HEK293 (cell line): ENCODE measurements around the gene ABCA3.

Experiments
- CTCF ChIA-PET: fragments of 350-600 bp; formaldehyde crosslinking; extraction: SDS; loops from one replicate; lab custom pipeline; 2021; ENCODE audit warnings: antibody characterized with exemption; lab: Yijun Ruan, JAX
- POLR2A ChIA-PET: fragments of 300-600 bp; formaldehyde crosslinking; extraction: SDS; loops from one replicate; lab custom pipeline; 2020; ENCODE audit warnings: antibody characterized with exemption, inconsistent platforms; lab: Yijun Ruan, JAX
- H3K27ac ChIP-seq: fragments of 200-500 bp; sonication (Bioruptor generic); 2 replicates; pipeline ENCODE4 v1.5.1; 2014; ENCODE audit warnings: low read depth, low read length, control low read depth, inconsistent platforms; ENCODE audit errors: extremely low read depth
- H3K36me3 ChIP-seq, 2 experiments: fragments of 200-500 bp in 1 of 2; sonication (Bioruptor generic) in 1 of 2; 1 replicate in 1 of 2; 2 replicates in 1 of 2; pipeline ENCODE4 v1.5.1; 2014 to 2017; ENCODE audit warnings: inconsistent platforms in 2 of 2, low read length in 2 of 2; ENCODE audit not compliant: control insufficient read depth in 2 of 2, insufficient read depth in 1 of 2
- H3K4me1 ChIP-seq: fragments of 200-500 bp; sonication (Bioruptor generic); 2 replicates; pipeline ENCODE4 v1.5.1; 2014; ENCODE audit warnings: mild to moderate bottlenecking, low read length, inconsistent platforms; ENCODE audit not compliant: control insufficient read depth, insufficient read depth
- H3K4me3 ChIP-seq: 2 replicates; pipeline ENCODE4 v1.5.1; 2011; ENCODE audit warnings: low read depth, mild to moderate bottlenecking, control low read depth, low read length, moderate library complexity
- H3K9me3 ChIP-seq: fragments of 200-500 bp; sonication (Bioruptor generic); 2 replicates; pipeline ENCODE4 v1.5.1; 2014; ENCODE audit warnings: low read depth, low read length, inconsistent platforms; ENCODE audit not compliant: control insufficient read depth, insufficient read depth
- GFI1B ChIP-seq: fragments of 450-650 bp; formaldehyde crosslinking; IDR thresholded peaks from 2 replicates; pipeline ENCODE4 v1.5.1; 2016; ENCODE audit warnings: missing biosample characterization, missing genetic modification characterization
- HOXD13 ChIP-seq: sonication (generic); formaldehyde crosslinking; IDR thresholded peaks from 2 replicates; pipeline ENCODE4 v1.8.0; 2022; ENCODE audit warnings: missing genetic modification reagents, borderline replicate concordance
- OVOL3 ChIP-seq: fragments of 450-650 bp; formaldehyde crosslinking; IDR thresholded peaks from 2 replicates; pipeline ENCODE4 v1.5.1; 2016; ENCODE audit warnings: missing biosample characterization, missing genetic modification characterization
- SALL2 ChIP-seq: fragments of 450-650 bp; formaldehyde crosslinking; IDR thresholded peaks from 2 replicates; pipeline ENCODE4 v1.5.0; 2017; ENCODE audit warnings: missing biosample characterization, mild to moderate bottlenecking, missing genetic modification characterization, borderline replicate concordance
- SCRT1 ChIP-seq: fragments of 450-650 bp; formaldehyde crosslinking; IDR thresholded peaks from 2 replicates; pipeline ENCODE4 v1.5.1; 2016; ENCODE audit warnings: missing biosample characterization, missing genetic modification characterization, borderline replicate concordance
- SP2 ChIP-seq: fragments of 450-650 bp; formaldehyde crosslinking; IDR thresholded peaks from 2 replicates; pipeline ENCODE4 v1.5.1; 2016; ENCODE audit warnings: missing biosample characterization, missing genetic modification characterization
- TCF7L2 ChIP-seq: IDR thresholded peaks from 2 replicates; pipeline ENCODE4 v1.6.1; 2011; ENCODE audit warnings: low read depth, mild to moderate bottlenecking, inconsistent platforms, low read length, moderate library complexity, borderline replicate concordance
- ZBTB17 ChIP-seq: fragments of 450-650 bp; formaldehyde crosslinking; IDR thresholded peaks from 2 replicates; pipeline ENCODE4 v1.5.1; 2016; ENCODE audit warnings: missing biosample characterization, missing genetic modification characterization
- ZBTB7A ChIP-seq: fragments of 450-650 bp; formaldehyde crosslinking; IDR thresholded peaks from 2 replicates; pipeline ENCODE4 v1.5.1; 2016; ENCODE audit warnings: low read depth, missing biosample characterization, missing genetic modification characterization
- ZNF184 ChIP-seq: fragments of 450-650 bp; IDR thresholded peaks from 2 replicates; pipeline ENCODE4 v1.5.1; 2018; ENCODE audit warnings: missing biosample characterization, mild to moderate bottlenecking, missing genetic modification characterization
- ZNF214 ChIP-seq: fragments of 450-650 bp; formaldehyde crosslinking; IDR thresholded peaks from 2 replicates; pipeline ENCODE4 v1.5.1; 2017; ENCODE audit warnings: missing biosample characterization, mild to moderate bottlenecking, missing genetic modification characterization, borderline replicate concordance
- ZNF223 ChIP-seq: fragments of 450-650 bp; formaldehyde crosslinking; IDR thresholded peaks from 2 replicates; pipeline ENCODE4 v1.5.1; 2016; ENCODE audit warnings: missing biosample characterization, missing genetic modification characterization
- ZNF324 ChIP-seq: fragments of 450-650 bp; formaldehyde crosslinking; IDR thresholded peaks from 2 replicates; pipeline ENCODE4 v1.5.1; 2016; ENCODE audit warnings: missing biosample characterization, missing genetic modification characterization
- ZNF37A ChIP-seq: fragments of 450-650 bp; IDR thresholded peaks from 2 replicates; pipeline ENCODE4 v1.5.1; 2018; ENCODE audit warnings: missing biosample characterization, missing genetic modification characterization
- ZNF510 ChIP-seq: fragments of 450-650 bp; formaldehyde crosslinking; IDR thresholded peaks from 2 replicates; pipeline ENCODE4 v1.5.1; 2018; ENCODE audit warnings: mild to moderate bottlenecking, missing genetic modification characterization, missing biosample characterization; ENCODE audit not compliant: insufficient replicate concordance
- ZNF514 ChIP-seq: fragments of 450-650 bp; formaldehyde crosslinking; IDR thresholded peaks from 2 replicates; pipeline ENCODE4 v1.5.1; 2016; ENCODE audit warnings: missing biosample characterization, missing genetic modification characterization
- ZNF544 ChIP-seq: fragments of 450-650 bp; formaldehyde crosslinking; IDR thresholded peaks from 2 replicates; pipeline ENCODE4 v1.5.0; 2017; ENCODE audit warnings: missing biosample characterization, missing genetic modification characterization
- ZNF548 ChIP-seq: fragments of 450-650 bp; formaldehyde crosslinking; IDR thresholded peaks from 2 replicates; pipeline ENCODE4 v1.5.1; 2016; ENCODE audit warnings: missing biosample characterization, missing genetic modification characterization
- ZNF560 ChIP-seq: fragments of 450-650 bp; formaldehyde crosslinking; IDR thresholded peaks from 2 replicates; pipeline ENCODE4 v1.5.1; 2017; ENCODE audit warnings: missing biosample characterization, missing genetic modification characterization, borderline replicate concordance
- ZNF670 ChIP-seq: fragments of 450-650 bp; formaldehyde crosslinking; IDR thresholded peaks from 2 replicates; pipeline ENCODE4 v1.5.1; 2016; ENCODE audit warnings: missing biosample characterization, missing genetic modification characterization, low read depth
- ZNF777 ChIP-seq: fragments of 450-650 bp; formaldehyde crosslinking; IDR thresholded peaks from 2 replicates; pipeline ENCODE4 v1.5.1; 2017; ENCODE audit warnings: missing biosample characterization, missing genetic modification characterization, borderline replicate concordance
- TF ChIP-seq, protein P1 (sequence below): fragments of 450-650 bp; formaldehyde crosslinking; IDR thresholded peaks from 2 replicates; pipeline ENCODE4 v1.5.1; 2016; ENCODE audit warnings: missing biosample characterization, missing genetic modification characterization
- TF ChIP-seq, protein P2 (sequence below): fragments of 450-650 bp; formaldehyde crosslinking; IDR thresholded peaks from 2 replicates; pipeline ENCODE4 v1.5.0; 2017; ENCODE audit warnings: missing biosample characterization, missing genetic modification characterization, borderline replicate concordance
- TF ChIP-seq, protein P3 (sequence below): fragments of 450-650 bp; formaldehyde crosslinking; IDR thresholded peaks from 2 replicates; pipeline ENCODE4 v1.5.1; 2016; ENCODE audit warnings: missing biosample characterization, missing genetic modification characterization

Gene ABCA3

DNA sequence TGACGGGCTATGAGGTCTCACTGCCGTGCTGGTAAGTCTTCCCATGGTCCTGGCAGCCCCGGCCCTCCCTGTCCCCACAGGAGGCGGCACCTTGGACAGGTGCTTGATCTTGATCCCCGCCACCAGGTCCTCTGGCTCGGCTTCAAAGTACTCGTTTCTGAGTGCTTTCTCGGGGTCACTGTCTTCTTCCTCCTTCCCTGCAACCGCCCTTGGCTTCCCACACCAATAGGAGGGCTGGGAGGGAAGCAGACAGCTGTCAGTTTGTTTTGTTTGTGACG, 40.7 kb downstream of the ABCA3 start:
- Histone ChIP-seq H3K36me3 (peaks cover 0 to 27% of the 10 kb centered on the region in 2 experiments; a peak in 2 of 3 replicates), H3K4me1 (no peaks in the 10 kb centered on the region), H3K27ac (no peak overlapping the region), H3K4me3 (no peak overlapping the region), H3K9me3 (no peaks in the 10 kb centered on the region)
- TF ChIP-seq, protein P1, sequence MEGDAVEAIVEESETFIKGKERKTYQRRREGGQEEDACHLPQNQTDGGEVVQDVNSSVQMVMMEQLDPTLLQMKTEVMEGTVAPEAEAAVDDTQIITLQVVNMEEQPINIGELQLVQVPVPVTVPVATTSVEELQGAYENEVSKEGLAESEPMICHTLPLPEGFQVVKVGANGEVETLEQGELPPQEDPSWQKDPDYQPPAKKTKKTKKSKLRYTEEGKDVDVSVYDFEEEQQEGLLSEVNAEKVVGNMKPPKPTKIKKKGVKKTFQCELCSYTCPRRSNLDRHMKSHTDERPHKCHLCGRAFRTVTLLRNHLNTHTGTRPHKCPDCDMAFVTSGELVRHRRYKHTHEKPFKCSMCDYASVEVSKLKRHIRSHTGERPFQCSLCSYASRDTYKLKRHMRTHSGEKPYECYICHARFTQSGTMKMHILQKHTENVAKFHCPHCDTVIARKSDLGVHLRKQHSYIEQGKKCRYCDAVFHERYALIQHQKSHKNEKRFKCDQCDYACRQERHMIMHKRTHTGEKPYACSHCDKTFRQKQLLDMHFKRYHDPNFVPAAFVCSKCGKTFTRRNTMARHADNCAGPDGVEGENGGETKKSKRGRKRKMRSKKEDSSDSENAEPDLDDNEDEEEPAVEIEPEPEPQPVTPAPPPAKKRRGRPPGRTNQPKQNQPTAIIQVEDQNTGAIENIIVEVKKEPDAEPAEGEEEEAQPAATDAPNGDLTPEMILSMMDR = no peak
- TF ChIP-seq SP2 (tag by site-specific recombination) = 0 out of 2 replicates have a peak, but pooled peaks have one; percentile 8
- POLR2A ChIA-PET = no interaction called here
- CTCF ChIA-PET = no interaction called here

DNA sequence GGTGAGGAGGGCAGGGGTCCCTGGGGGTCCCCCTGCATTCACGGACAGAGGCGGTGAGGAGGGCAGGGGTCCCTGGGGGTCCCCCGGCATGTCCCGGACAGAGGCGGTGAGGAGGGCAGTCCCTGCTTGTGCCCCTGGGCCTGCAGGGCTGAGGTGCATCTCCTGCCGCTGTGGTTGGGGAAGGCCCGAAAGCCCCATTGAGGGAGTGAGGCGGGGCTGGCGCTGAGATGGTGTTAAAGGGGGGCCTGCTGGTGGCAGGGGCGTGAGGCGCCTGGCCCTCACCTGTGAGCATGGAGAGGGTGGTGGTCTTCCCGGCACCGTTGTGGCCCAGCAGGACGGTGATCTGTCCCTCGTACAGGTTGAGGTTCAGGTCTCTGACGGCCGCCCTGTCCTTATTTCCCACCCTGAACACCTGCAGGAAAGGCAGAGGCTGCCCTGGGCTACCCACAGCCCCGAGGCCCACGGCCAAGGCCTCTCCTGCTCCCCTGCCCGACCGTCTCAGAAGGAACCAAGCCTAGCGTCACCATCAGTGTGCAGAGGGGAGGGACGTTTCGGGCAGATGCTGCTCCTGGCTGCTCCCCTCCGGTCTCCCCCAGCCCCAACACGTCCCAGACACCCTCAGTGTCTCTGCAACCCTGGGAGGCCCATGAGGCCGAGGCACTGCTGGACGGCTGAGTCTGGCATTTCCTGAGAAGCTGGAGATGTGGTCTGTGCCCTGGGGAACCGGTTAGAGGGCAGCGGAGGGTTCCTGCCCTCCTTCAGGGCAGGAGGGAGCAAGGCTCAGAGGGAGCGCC, 41.2 kb downstream of the ABCA3 start:
- ChIA-PET CTCF (no interaction called here), POLR2A (no interaction called here)
- Histone ChIP-seq H3K27ac (no peak overlapping the region), H3K9me3 (no peaks in the 10 kb centered on the region), H3K4me1 (no peaks in the 10 kb centered on the region), H3K36me3 (peaks cover 0 to 27% of the 10 kb centered on the region in 2 experiments; a peak in 2 of 3 replicates), H3K4me3 (no peak overlapping the region)
- TF ChIP-seq GFI1B (tag by site-specific recombination) (no peak), ZNF544 (tag by site-specific recombination) (no peak), TCF7L2 (no peak), SALL2 (no peak), ZNF510 (tag by site-specific recombination) (no peak), OVOL3 (tag by site-specific recombination) (no peak), ZNF670 (no peak), ZNF548 (tag by site-specific recombination) (no peak), SCRT1 (no peak), ZNF560 (tag by site-specific recombination) (no peak), ZNF184 (no peak)

DNA sequence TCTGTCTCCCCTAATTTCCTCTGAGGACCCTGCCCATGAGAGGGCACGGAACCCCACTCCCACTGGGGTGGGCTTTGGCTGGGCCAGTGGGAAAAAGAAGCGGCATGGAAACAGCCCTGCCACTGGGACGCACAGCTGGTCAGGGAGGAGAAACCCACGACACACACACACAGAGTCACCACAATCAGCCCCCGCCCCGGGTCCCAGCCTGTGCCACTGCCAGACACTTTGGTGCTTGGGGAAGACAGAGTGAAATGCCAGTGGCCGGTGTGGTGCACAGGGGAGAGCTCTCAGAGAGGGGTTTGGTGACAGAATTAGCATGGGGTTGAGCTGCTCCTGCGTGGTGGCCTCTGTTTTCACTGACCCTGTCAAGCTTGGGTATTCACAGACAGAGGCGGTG, 41.9 kb downstream of the ABCA3 start:
- Histone ChIP-seq H3K9me3 (no peaks in the 10 kb centered on the region), H3K4me1 (no peaks in the 10 kb centered on the region), H3K4me3 (no peak overlapping the region), H3K27ac (no peak overlapping the region), H3K36me3 (peaks cover 0 to 22% of the 10 kb centered on the region in 2 experiments; a peak in 2 of 3 replicates)
- ChIA-PET POLR2A (no interaction called here), CTCF (no interaction called here)
- no peak for TF ChIP-seq SALL2
- no peak for TF ChIP-seq ZBTB7A (tag by site-specific recombination)
- TF ChIP-seq SCRT1 = no peak
- TF ChIP-seq, protein P2, sequence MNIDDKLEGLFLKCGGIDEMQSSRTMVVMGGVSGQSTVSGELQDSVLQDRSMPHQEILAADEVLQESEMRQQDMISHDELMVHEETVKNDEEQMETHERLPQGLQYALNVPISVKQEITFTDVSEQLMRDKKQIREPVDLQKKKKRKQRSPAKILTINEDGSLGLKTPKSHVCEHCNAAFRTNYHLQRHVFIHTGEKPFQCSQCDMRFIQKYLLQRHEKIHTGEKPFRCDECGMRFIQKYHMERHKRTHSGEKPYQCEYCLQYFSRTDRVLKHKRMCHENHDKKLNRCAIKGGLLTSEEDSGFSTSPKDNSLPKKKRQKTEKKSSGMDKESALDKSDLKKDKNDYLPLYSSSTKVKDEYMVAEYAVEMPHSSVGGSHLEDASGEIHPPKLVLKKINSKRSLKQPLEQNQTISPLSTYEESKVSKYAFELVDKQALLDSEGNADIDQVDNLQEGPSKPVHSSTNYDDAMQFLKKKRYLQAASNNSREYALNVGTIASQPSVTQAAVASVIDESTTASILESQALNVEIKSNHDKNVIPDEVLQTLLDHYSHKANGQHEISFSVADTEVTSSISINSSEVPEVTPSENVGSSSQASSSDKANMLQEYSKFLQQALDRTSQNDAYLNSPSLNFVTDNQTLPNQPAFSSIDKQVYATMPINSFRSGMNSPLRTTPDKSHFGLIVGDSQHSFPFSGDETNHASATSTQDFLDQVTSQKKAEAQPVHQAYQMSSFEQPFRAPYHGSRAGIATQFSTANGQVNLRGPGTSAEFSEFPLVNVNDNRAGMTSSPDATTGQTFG (tag by site-specific recombination) = no peak
- no peak for TF ChIP-seq ZNF223
- no peak for TF ChIP-seq ZNF777 (tag by site-specific recombination)
- no peak for TF ChIP-seq ZNF214 (tag by site-specific recombination)
- TF ChIP-seq HOXD13 (CRISPR knock-in tag) = no peak
- no peak for TF ChIP-seq ZNF514
- TF ChIP-seq ZBTB17 (tag by site-specific recombination) = no peak
- no peak for TF ChIP-seq ZNF324 (tag by site-specific recombination)
- TF ChIP-seq, protein P3, sequence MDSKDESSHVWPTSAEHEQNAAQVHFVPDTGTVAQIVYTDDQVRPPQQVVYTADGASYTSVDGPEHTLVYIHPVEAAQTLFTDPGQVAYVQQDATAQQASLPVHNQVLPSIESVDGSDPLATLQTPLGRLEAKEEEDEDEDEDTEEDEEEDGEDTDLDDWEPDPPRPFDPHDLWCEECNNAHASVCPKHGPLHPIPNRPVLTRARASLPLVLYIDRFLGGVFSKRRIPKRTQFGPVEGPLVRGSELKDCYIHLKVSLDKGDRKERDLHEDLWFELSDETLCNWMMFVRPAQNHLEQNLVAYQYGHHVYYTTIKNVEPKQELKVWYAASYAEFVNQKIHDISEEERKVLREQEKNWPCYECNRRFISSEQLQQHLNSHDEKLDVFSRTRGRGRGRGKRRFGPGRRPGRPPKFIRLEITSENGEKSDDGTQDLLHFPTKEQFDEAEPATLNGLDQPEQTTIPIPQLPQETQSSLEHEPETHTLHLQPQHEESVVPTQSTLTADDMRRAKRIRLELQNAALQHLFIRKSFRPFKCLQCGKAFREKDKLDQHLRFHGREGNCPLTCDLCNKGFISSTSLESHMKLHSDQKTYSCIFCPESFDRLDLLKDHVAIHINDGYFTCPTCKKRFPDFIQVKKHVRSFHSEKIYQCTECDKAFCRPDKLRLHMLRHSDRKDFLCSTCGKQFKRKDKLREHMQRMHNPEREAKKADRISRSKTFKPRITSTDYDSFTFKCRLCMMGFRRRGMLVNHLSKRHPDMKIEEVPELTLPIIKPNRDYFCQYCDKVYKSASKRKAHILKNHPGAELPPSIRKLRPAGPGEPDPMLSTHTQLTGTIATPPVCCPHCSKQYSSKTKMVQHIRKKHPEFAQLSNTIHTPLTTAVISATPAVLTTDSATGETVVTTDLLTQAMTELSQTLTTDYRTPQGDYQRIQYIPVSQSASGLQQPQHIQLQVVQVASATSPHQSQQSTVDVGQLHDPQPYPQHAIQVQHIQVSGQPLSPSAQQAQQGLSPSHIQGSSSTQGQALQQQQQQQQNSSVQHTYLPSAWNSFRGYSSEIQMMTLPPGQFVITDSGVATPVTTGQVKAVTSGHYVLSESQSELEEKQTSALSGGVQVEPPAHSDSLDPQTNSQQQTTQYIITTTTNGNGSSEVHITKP (tag by site-specific recombination) = no peak
- no peak for TF ChIP-seq ZNF37A (tag by site-specific recombination)
